GM19035 (cell line): ENCODE measurements around the gene TRIB2.
"Not testable (repeated sequence)": the region's sequence is repeated elsewhere in the genome, so short reads cannot be mapped to it uniquely, and the experiment has no call there.

Source experiments
- ATAC-seq: cut with Tn5 transposase; IDR thresholded peaks from one replicate; pipeline ENCODE4 v1.9.1; 2021; ENCODE audit not compliant: unreplicated experiment

Gene TRIB2

GRCh38 chr2:12716282-12717190 lies at the start of gene TRIB2:
Gene TRIB2, plus strand, starts transcription at chr2:12716936. Its CDS starts 1,372 bp downstream, at chr2:12718308.
- ATAC-seq, result peak; percentile 71

GRCh38 chr2:12669036-12669435 lies 47.7 kb upstream of the TRIB2 start:
- no peak for ATAC-seq

GRCh38 chr2:12672711-12673315 lies 43.9 kb upstream of the TRIB2 start:
- no peak for ATAC-seq

- no peak for ATAC-seq
Measured at GRCh38 chr2:12674644-12675328, 42.0 kb upstream of the TRIB2 start.

- no peak for ATAC-seq
Measured at GRCh38 chr2:12675352-12675795, 41.4 kb upstream of the TRIB2 start.

- no peak for ATAC-seq
Measured at GRCh38 chr2:12675801-12676200, 40.9 kb upstream of the TRIB2 start.

DNA sequence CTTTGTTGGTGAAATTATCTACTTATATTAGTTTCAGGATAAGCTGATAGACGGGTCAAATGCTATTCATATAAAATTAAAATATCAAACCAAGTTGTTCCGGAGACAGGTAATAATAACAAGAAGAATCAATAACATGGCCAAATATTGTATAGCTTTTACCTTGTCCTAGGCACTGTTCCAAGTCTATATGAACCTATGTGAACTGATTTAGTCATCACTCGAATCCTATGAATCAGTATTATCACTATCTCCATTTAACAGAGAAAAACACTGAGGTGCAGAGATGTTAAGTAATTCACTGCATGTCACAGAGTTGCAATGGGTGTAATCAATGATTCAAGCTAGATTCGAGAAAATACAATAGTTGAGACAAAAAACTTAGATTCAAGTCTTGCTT lies 40.0 kb upstream of the TRIB2 start:
- ATAC-seq, result no peak

GRCh38 chr2:12678186-12678585 lies 38.5 kb upstream of the TRIB2 start:
- ATAC-seq, result no peak

GRCh38 chr2:12679550-12680072 lies 37.1 kb upstream of the TRIB2 start:
- no peak for ATAC-seq

- not testable (repeated sequence) for ATAC-seq
Measured at GRCh38 chr2:12680115-12680514, 36.6 kb upstream of the TRIB2 start.

- no peak for ATAC-seq
Measured at GRCh38 chr2:12682017-12682416, 34.7 kb upstream of the TRIB2 start.

- ATAC-seq, result no peak
Measured at GRCh38 chr2:12683457-12684100, 33.2 kb upstream of the TRIB2 start.

DNA sequence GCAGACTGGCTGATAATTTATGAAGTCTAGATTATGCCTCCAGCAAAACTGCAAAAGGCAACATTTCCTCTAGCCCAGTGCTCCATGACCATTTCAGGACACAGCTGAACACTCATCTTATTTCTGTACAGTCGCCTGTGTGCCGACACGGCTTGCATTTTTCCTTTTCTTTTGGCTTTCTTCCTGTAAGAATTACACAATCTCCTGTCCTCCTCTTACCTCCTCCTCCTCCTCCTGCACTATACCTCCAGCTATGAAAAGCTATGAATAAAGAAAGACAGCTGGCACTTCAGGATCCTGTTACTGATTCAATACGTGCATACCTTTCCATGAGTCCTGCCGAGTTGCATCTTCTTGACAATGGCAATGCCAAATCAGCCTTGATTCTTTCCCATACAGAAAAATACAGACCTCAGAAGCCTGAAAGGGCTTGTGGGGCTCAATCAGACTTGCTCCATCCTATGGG lies 32.2 kb upstream of the TRIB2 start:
- no peak for ATAC-seq

- no peak for ATAC-seq
Measured at GRCh38 chr2:12685145-12685544, 31.6 kb upstream of the TRIB2 start.

GRCh38 chr2:12685956-12686355 lies 30.8 kb upstream of the TRIB2 start:
- ATAC-seq, result no peak

- ATAC-seq, result no peak
Measured at GRCh38 chr2:12686708-12687283, 29.9 kb upstream of the TRIB2 start.

DNA sequence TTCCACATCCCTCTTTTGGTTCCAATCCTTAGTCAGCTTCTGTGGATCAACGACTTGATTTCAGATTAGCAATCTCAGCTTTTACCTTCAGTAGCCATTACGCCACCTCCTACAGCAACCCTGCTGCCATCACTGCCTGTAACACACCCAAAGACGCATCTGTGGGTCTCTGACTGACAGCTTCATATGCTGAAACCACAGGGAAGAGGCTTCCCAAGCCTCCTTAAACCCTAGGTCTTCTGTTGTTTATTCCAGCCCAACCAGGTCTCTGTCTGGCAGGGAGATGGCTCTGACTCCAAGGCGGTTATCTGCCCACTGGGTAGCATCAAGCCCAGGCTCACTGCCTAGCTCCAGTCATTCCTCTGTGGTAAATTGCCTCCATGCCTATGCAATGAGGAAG lies 28.6 kb upstream of the TRIB2 start:
- ATAC-seq, result no peak

DNA sequence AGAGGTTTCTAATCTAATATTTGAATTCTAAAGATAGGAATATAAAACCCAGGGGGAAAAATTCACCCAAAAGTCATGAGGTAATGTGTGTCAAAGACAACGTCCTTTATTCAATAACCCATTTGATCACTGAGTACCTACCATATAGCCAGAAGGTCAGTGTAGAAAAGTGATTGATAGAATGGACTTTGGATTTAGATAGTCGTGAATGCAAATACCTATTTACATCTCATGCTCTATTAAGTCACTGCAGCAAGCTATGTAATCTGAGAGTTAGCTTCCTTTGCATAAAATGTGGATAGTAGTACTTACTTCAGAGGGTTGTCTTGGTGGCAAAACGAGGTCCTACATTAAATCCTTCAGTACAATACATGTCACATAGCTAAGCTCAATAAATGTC lies 27.8 kb upstream of the TRIB2 start:
- no peak for ATAC-seq

DNA sequence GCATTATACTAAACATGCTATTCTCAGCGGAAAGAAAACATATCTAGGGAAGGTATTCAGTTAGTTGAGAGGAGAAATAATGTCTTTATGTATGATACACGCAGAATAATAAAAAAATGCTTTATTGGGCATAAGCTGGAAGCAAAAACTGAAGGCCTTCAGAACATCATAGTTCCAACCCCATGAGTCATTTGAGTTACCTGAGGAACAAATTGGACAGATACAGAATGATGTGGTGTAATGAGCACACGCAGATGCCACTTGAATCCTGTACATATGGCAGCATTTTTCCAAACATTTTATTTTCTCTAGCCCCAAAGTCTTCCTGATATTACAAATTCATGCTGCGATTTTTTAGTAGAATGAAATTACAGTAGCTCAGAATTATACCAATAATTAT lies 23.2 kb upstream of the TRIB2 start:
- ATAC-seq, result no peak

DNA sequence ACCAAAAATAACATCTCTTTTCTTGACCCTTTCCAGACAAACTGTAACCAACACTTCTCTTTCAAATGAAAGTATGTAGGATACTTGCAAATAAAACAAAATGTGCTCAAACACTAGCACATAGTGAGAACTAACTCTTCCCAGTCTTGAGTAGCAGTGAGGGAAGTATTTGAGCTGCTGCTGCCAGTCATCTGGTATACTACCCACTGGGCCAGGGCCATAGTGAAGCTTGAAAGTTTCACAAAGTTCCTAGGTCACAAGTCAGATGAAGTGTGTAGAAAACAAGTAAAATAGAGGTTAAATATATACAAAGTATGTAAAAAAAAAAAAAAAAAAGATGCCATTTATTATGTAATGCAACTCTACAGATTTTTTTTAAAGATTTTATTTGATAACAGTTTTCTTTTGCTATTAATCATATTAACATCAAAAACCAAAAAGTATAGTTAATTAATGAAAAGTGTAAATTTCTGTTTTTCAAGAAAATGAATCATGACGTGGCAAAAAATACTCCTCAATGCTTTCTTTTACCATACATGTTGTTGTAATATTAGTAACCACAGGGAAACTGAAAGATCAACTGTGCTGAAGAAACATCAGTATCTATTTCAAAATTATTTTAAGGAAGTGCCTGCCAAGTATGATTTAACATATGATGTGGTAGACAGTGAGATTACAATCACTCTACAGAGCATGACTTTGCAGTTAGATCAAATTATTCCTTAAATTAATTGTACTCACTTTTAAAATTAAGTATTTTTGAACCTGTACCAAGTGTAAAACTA lies 21.6 kb upstream of the TRIB2 start:
- peak; percentile 90 for ATAC-seq
